GM10847 (cell line): ENCODE measurements around the gene KCNJ9.

ENCODE experiments used
- POLR2A ChIP-seq: IDR thresholded peaks from 2 replicates; pipeline ENCODE4 v1.6.1; 2011; ENCODE audit not compliant: insufficient read length; ENCODE audit errors: extremely low read depth

Gene KCNJ9

DNA sequence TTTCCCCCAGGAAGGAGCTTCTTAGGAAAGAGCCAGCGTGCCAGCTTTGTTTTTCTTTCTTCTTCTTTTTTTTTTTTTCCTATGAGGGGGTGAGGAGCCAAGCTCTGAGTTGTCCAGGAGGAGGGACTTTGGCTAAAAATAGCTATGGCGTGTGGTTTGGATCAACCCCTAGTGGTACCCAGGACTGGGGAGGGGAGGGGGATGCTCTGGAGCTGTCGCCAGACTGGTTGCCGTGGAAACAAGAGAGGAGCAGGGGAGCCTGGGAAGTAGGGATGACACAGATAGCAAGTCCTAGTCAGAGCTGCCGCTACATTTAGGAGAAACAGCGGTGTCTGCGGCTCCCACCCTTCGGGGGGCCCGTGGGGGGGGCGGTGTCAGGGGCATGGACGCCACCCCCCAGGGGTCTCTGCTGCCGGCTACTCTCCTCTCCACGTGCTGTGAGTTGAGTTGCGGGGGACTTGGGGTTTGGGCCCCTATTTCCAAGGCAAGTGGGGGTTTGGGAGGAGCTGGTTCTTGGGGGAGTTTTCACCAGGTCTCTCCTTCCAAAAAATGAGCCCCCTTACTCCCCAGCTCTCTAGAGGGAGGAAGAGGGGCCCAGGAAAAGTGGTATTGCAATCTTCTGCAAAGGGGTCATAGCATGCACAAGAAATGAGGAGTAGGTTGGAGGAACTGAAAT lies at the start of gene KCNJ9:
KCNJ9 (plus strand) TSS at position 278 of the 676 bp plus-strand sequence. CDS start 2,493 bp downstream, outside the sequence.
- no peak for TF ChIP-seq POLR2A

- TF ChIP-seq POLR2A: no peak
Measured at GRCh38 chr1:160032165-160032820, 49.0 kb upstream of the KCNJ9 start.

GRCh38 chr1:160040476-160040875 lies 40.9 kb upstream of the KCNJ9 start:
- no peak for TF ChIP-seq POLR2A

DNA sequence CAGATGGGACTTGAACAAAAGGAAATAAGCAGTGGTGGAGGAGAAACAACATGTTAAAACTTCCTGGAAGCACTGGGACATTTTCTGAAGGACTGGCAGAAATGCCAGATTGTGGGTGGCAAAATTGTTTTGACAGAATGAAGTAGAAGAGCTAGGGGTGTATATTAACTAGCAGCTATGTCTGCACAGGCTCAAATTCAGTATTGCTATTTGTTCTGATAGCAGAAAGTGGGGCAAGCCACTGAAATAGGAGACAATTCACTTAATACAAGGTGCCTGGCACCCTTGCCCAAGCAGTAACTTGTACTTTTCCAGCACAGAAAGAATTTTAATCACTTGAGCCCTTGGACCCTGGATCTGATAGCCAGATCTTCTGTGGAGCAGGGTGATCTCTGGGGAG lies 37.8 kb upstream of the KCNJ9 start:
- TF ChIP-seq POLR2A: no peak

GRCh38 chr1:160045653-160046052 lies 35.7 kb upstream of the KCNJ9 start:
- TF ChIP-seq POLR2A: no peak

DNA sequence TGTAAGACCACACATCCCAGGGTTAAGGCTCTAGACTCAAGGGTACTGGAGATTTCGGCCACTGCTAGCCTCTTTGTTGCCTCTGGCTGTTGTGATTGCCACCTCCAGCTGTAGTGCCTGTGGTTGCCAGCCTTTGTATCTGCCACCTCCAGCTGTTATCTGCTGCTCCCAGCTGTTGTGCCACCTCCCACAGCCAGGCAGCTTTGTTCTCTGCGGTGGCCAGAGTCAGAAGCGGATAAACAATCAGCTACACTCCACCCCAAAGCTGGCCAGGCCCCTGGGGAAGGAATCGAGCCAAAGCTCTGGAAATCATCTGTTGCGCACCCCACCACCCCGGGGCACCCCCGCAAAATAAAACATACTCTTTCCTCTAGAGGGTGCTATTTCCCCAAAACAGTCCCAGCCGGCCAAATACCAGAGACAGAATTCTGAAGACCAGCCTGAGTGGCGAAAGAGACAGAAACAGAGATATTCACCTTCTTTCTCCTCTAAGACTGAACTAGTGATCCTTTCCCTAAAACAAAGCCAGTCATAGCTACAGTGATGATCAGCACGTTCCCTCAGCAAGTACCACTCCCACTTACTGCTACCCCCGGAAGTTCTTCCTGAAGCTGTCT lies 34.7 kb upstream of the KCNJ9 start:
- no peak for TF ChIP-seq POLR2A

DNA sequence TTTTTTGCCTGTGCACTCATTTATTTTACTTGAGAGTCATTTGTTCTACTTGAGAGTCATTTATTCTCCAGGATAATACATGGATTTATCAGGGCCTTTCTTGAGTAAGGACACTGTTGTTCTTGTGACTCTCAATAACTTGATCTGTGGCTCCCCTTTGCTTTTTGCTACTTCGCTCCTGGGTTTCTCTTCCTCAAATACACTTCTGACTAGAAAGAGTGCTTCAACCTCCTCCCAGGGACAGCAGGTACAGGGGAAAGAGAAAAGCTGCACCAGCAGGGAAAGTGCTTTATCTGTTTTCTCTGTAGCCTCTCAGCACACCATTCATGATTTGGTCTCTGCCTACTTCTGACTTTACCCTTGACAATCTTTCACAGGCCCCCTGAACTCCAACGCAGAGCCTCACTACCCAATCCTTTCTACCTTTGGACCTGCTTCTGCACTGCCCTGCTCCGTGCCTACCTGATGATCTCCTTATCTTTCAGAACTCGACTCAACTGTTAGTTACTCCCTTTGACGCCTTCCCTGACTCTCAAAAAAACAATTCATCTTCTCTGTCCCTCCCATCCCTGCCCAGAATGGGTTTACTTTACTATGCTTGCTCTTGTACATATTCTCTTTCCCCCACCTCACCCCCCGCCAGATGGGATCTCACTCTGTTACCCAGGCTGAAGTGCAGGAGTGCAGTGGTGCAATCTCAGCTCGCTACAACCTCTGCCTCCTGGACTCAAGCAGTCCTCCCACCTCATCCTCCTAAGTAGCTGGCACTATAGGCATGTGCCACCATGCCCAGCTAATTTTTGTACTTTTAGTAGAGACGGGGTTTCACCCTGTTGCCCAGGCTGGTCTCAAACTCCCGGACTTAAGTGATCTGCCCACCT lies 34.0 kb upstream of the KCNJ9 start:
- TF ChIP-seq POLR2A: no peak

DNA sequence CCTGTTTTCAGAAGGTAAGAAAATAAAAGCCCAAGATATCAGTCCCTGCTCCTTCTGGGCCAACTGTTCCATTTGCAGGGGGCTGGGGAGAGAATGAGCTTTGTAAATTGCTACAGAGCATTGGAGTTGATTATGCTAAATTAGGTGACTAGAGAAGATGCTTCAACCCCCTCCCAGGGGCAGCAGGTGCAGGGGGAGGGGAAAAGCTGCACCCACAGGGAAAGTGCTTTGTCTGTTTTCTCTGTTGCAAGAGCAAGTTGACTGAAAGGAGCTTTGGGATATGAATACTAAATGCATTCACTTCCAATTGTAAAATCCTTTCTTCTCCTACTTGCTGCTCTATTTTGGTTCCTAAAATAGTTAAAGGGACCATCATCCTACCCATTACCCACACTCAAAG lies 33.0 kb upstream of the KCNJ9 start:
- TF ChIP-seq POLR2A: no peak

- no peak for TF ChIP-seq POLR2A
Measured at GRCh38 chr1:160049101-160049500, 32.2 kb upstream of the KCNJ9 start.

DNA sequence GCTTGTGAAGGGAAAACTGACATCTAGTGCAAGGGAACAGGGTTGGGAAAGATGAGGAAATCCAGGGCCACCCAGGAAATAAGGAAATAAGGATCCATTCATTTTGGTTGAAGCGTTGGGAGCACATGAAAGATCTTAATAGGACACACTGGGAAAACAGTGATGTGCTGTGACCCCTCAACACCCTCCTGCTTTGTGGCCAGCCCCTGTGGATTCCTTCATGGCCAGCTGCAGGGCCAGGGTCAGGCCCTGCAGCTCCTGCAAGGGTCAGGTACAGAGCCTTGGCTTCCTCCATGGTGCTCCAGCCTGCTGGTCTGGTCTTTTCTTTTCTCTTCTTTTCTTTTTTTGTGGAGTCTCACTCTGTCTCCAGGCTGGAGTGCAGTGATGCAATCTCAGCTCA lies 30.7 kb upstream of the KCNJ9 start:
- TF ChIP-seq POLR2A: no peak

GRCh38 chr1:160052936-160053335 lies 28.4 kb upstream of the KCNJ9 start:
- no peak for TF ChIP-seq POLR2A

DNA sequence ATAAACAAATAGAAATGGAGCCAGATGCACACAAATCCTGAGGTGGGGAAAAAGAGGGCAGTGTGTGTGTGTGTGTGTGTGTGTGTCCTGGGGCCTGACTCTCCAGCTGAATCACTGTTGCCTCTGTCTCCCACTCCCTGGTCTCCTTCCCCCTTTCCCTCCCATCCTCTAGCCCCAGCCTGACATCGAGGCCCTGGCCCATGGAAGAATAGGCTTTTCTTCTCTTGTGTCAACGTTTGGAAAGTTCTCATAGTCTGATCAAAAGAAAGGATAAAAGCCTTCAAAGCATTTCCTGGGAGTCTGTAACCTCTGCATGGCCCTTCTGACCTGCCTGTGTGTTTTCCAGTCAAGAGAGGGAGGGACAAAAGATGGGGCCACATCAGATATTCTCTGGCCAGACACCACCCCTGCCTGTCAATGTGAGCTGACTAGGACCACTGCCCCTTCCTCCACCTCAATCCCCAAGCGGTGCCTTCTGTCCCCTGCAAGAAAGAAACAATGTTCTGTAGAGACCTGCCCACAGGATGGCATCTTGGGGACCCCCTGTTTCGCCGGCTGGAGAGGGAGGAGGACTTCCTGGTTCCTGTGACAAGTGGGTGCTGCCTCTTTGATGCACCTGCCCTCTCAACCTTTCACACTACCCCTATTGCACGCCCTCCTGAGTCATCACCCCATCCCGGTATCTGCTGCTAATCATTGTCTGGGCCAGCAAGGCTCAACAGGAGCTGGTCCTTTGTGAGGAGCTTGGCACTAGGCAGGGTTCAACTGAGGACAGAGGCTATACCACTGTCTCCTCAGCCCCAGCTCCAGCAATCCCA lies 27.6 kb upstream of the KCNJ9 start:
- TF ChIP-seq POLR2A: no peak

- no peak for TF ChIP-seq POLR2A
Measured at GRCh38 chr1:160056648-160057169, 24.6 kb upstream of the KCNJ9 start.

DNA sequence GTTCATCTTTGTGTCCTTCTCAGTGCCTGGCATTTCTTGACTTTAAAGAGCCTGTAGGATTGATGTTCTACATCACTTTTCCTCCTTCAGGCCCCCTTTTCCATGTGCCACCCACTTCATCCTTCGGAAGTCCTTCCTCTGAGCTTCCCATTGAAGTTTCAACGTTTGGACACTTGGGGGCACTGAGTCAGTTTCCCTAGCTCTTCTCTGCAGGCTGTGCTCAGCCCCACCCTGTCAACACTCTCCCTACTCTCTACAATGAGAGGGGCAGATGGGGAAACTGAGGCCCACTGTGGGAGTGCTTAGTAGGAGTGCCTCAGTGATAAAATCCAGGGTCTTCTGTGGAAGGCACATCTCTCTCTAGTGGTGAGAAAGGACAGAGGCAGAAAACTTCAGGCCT lies 23.3 kb upstream of the KCNJ9 start:
- no peak for TF ChIP-seq POLR2A
